Measurements from ENCODE around the gene CCM2.

DNA sequence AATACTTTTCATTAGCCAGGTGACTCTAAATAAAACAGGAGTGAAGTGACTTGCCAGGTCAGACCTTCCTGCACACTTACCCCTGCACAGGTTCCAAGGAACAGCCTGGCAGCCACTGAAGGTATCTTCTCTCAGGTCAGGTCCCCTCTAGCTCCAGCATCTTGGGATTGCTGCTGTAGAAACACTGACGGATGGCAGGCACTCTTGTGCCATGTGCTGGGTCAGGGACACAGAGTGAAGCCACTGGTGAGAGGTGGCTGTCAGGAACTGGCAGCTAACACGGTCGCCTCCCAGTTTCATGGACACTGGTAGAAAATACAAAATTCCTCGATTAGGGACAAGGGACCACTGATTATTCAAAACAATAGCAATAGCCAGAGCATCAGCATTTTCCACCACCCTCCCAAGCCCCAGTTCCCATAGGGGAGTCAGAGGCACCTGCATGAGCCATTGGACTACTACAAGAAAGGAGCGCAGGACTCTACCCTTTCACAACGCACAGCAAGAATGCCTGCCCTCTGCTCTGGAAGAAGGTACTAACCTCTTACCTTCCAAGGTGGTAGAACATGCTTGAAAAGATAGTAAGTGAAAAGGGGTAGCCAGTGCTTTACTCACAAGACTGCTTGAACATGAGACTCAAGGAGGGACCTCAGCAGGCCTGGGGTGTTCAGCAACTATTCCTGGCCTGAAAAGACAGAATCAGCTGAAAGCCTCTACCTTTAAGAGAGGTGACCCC lies 16.1 kb upstream of the CCM2 start:
- no peak for TF ChIP-seq EZH2 (IDR thresholded peaks at IDR 0.05; ENCODE audit: borderline replicate concordance, low read length)
- TF ChIP-seq, protein P1, sequence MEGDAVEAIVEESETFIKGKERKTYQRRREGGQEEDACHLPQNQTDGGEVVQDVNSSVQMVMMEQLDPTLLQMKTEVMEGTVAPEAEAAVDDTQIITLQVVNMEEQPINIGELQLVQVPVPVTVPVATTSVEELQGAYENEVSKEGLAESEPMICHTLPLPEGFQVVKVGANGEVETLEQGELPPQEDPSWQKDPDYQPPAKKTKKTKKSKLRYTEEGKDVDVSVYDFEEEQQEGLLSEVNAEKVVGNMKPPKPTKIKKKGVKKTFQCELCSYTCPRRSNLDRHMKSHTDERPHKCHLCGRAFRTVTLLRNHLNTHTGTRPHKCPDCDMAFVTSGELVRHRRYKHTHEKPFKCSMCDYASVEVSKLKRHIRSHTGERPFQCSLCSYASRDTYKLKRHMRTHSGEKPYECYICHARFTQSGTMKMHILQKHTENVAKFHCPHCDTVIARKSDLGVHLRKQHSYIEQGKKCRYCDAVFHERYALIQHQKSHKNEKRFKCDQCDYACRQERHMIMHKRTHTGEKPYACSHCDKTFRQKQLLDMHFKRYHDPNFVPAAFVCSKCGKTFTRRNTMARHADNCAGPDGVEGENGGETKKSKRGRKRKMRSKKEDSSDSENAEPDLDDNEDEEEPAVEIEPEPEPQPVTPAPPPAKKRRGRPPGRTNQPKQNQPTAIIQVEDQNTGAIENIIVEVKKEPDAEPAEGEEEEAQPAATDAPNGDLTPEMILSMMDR (conservative IDR thresholded peaks at IDR 0.05 in 1 of 2, IDR thresholded peaks at IDR 0.05 in 1 of 2; ENCODE audit: extremely low read depth in 1 of 2, insufficient read depth in 1 of 2, low read depth in 1 of 2, low read length in 2 of 2): no peak

Data from mammary epithelial cell (primary cell).